HCT116 (cell line): ENCODE measurements around the gene TKFC. TPM values are rescaled to one million over a fixed set of nuclear protein-coding genes. Genes with fewer than 3 reads are reported as not detected.

Experiments
- ATAC-seq: fragments of 200-7000 bp; cut with Tn5 transposase; 2 replicates; pipeline ENCODE4 v1.9.1; 2020; ENCODE audit warnings: mild to moderate bottlenecking, moderate library complexity
- BruUV-seq: library from RNA; stranded (reverse); fragments of 400-500 nt; replicated peaks from 2 replicates; lab custom pipeline; 2021; lab: Mats Ljungman, UMichigan
- CTCF ChIA-PET: fragments of 300-600 bp; sonication (Branson Sonifier 250); formaldehyde crosslinking; loops from one replicate; lab custom pipeline; 2021; ENCODE audit warnings: antibody characterized with exemption; lab: Charles Lee
- POLR2A ChIA-PET: fragments of 300-600, 350-600 bp; sonication (Branson Sonifier 250); formaldehyde crosslinking; loops from one replicate; lab custom pipeline; 2021; ENCODE audit warnings: antibody characterized with exemption; lab: Charles Lee
- RAD21 ChIA-PET, 2 experiments: fragments of 300-600 bp; sonication (Branson Sonifier 250); formaldehyde crosslinking; loops; one replicate each; lab custom pipeline; 2023; ENCODE audit warnings: low total read pairs in 2 of 2; ENCODE audit not compliant: uncharacterized antibody in 2 of 2, unreplicated experiment in 2 of 2, low non-redundant PET in 1 of 2; lab: Charles Lee
- DNase-seq: peaks from one replicate; pipeline ENCODE4 v3.0.0-alpha.2; 2010; ENCODE audit warnings: low read depth, low spot score
- H2AFZ ChIP-seq: fragments of 200-600 bp; shearing (Covaris generic), sonication (generic); 2 replicates; pipeline ENCODE4 v1.6.1; 2017; ENCODE audit warnings: low read depth, mixed run types, mixed read lengths, antibody characterized with exemption, low read length; ENCODE audit not compliant: poor library complexity, severe bottlenecking
- H3K27ac ChIP-seq: 2 replicates; pipeline ENCODE4 v1.5.1; 2012; ENCODE audit warnings: low read depth, low read length
- H3K27me3 ChIP-seq: fragments of 200-600 bp; sonication (generic); 2 replicates; pipeline ENCODE4 v1.6.1; 2016; ENCODE audit warnings: mixed run types, low read length, mixed read lengths; ENCODE audit not compliant: insufficient read depth
- H3K36me3 ChIP-seq, 2 experiments: fragments of 200-500 bp in 1 of 2; fragments of 200-600 bp in 1 of 2; sonication (Bioruptor generic) in 1 of 2; sonication (generic) in 1 of 2; 2 replicates each; pipeline versions ENCODE4 v1.5.1 to v1.6.1; 2014 to 2016; ENCODE audit warnings: low read length in 2 of 2, inconsistent platforms in 1 of 2, mixed read lengths in 1 of 2, mixed run types in 1 of 2; ENCODE audit not compliant: insufficient read depth in 2 of 2, control insufficient read depth in 1 of 2
- H3K4me1 ChIP-seq, 2 experiments: fragments of 200-600 bp in 1 of 2; sonication (generic) in 1 of 2; 2 replicates each; pipeline versions ENCODE4 v1.5.1 to v1.6.1; 2012 to 2017; ENCODE audit warnings: low read length in 2 of 2, inconsistent platforms in 1 of 2, mild to moderate bottlenecking in 1 of 2, mixed read lengths in 1 of 2, mixed run types in 1 of 2, moderate library complexity in 1 of 2; ENCODE audit not compliant: insufficient read depth in 2 of 2, control insufficient read depth in 1 of 2
- H3K4me2 ChIP-seq: fragments of 200-600 bp; sonication (generic); 2 replicates; pipeline ENCODE4 v1.6.1; 2017; ENCODE audit warnings: mixed run types, low read length, mixed read lengths
- H3K4me3 ChIP-seq, 2 experiments: fragments of 200-600 bp in 1 of 2; sonication (generic) in 1 of 2; replicated peaks in 1 of 2; 2 replicates each; pipeline ENCODE4 v1.5.1; 2011 to 2016; ENCODE audit warnings: low read length in 2 of 2, control low read depth in 1 of 2, low read depth in 1 of 2, mild to moderate bottlenecking in 1 of 2, mixed read lengths in 1 of 2, mixed run types in 1 of 2
- H3K79me2 ChIP-seq: fragments of 200-600 bp; sonication (generic); 2 replicates; pipeline ENCODE4 v1.6.1; 2017; ENCODE audit warnings: mild to moderate bottlenecking, mixed run types, low read length, moderate library complexity, mixed read lengths; ENCODE audit not compliant: insufficient read depth
- H3K9ac ChIP-seq: fragments of 200-600 bp; sonication (generic); 2 replicates; pipeline ENCODE4 v1.6.1; 2016; ENCODE audit warnings: low read length, mixed read lengths
- H3K9me2 ChIP-seq: fragments of 200-600 bp; sonication (generic), shearing (Covaris generic); 2 replicates; pipeline ENCODE4 v1.6.1; 2017; ENCODE audit warnings: mixed run types, mild to moderate bottlenecking, moderate library complexity; ENCODE audit not compliant: insufficient read depth
- H3K9me3 ChIP-seq, 2 experiments: fragments of 200-500 bp in 1 of 2; fragments of 200-600 bp in 1 of 2; sonication (Bioruptor generic) in 1 of 2; sonication (generic) in 1 of 2; 2 replicates each; pipeline ENCODE4 v1.6.1; 2014 to 2017; ENCODE audit warnings: low read length in 2 of 2, mixed read lengths in 2 of 2, inconsistent platforms in 1 of 2, low read depth in 1 of 2, mild to moderate bottlenecking in 1 of 2, mixed run types in 1 of 2, moderate library complexity in 1 of 2; ENCODE audit not compliant: control insufficient read depth in 1 of 2, insufficient read depth in 1 of 2
- H4K20me1 ChIP-seq: fragments of 200-600 bp; sonication (generic), shearing (Covaris generic); 2 replicates; pipeline ENCODE4 v1.6.1; 2017; ENCODE audit warnings: mixed run types, mild to moderate bottlenecking, moderate library complexity; ENCODE audit not compliant: insufficient read depth
- CBX3 ChIP-seq: IDR thresholded peaks from 2 replicates; pipeline ENCODE4 v1.6.1; 2012; ENCODE audit warnings: low read depth
- CEBPB ChIP-seq: IDR thresholded peaks from 2 replicates; pipeline ENCODE4 v1.6.1; 2012; ENCODE audit warnings: low read depth
- ELF1 ChIP-seq: IDR thresholded peaks from 2 replicates; pipeline ENCODE4 v1.6.1; 2012; ENCODE audit warnings: low read depth, borderline replicate concordance
- EZH2phosphoT487 ChIP-seq: fragments of 200-600 bp; IDR thresholded peaks from 2 replicates; pipeline ENCODE4 v1.6.1; 2018; ENCODE audit warnings: antibody characterized with exemption, borderline replicate concordance
- JUND ChIP-seq: IDR thresholded peaks from 2 replicates; pipeline ENCODE4 v1.6.1; 2012
- RAD21 ChIP-seq: IDR thresholded peaks from 2 replicates; pipeline ENCODE4 v1.6.1; 2012; ENCODE audit warnings: low read depth, mild to moderate bottlenecking
- SP1 ChIP-seq: IDR thresholded peaks from 2 replicates; pipeline ENCODE4 v1.6.1; 2012; ENCODE audit warnings: low read depth
- intact Hi-C: fragments of 100-400 bp; cut with micrococcal nuclease; formaldehyde crosslinking; loops from 2 replicates; pipeline ENCODE4 v1.10.0; 2022
- total RNA-seq: library from RNA; stranded (reverse); gene quantifications from one replicate; pipeline ENCODE4 v1.2.1, GENCODE V29; 2021; ENCODE audit not compliant: unreplicated experiment
- TF ChIP-seq, protein P1 (sequence below): IDR thresholded peaks from 2 replicates; pipeline ENCODE4 v1.6.1; 2012; ENCODE audit warnings: low read depth
- TF ChIP-seq, protein P2 (sequence below), 3 experiments: fragments of 200-600 bp in 1 of 3; sonication (generic) in 1 of 3; IDR thresholded peaks in 2 of 3; conservative IDR thresholded peaks in 1 of 3; 2 replicates each; pipeline ENCODE4 v1.5.1; 2012 to 2017; ENCODE audit warnings: low read depth in 2 of 3, low read length in 2 of 3, antibody characterized with exemption in 1 of 3, borderline replicate concordance in 1 of 3, control low read depth in 1 of 3, mild to moderate bottlenecking in 1 of 3, mixed read lengths in 1 of 3, mixed run types in 1 of 3, moderate library complexity in 1 of 3; ENCODE audit not compliant: insufficient read depth in 1 of 3
- TF ChIP-seq, protein P3 (sequence below): IDR thresholded peaks from 2 replicates; pipeline ENCODE4 v1.6.1; 2012

TKFC gene
- total RNA-seq, 1 experiment from 2014 or later = 156 TPM

DNA sequence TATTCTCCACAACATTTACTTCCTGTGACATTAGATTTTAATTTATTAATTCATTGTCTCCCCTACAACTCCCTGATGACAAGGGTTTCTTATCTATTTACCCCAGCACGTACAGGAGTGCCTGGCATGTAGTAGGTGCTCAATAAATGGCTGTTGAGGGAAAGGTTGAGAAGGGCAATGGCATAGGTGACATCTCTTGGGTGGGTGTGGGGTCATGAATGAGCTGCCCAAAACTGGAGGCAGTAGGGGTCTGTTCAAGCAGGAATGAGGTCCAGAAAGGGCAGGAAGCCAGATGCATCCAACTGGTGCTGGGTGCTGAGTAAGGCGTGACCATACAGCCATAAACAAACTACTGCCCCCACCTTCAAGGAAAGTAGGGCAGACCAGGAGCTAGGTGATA, 40.7 kb upstream of the TKFC start (continued):
- TF ChIP-seq, protein P1, sequence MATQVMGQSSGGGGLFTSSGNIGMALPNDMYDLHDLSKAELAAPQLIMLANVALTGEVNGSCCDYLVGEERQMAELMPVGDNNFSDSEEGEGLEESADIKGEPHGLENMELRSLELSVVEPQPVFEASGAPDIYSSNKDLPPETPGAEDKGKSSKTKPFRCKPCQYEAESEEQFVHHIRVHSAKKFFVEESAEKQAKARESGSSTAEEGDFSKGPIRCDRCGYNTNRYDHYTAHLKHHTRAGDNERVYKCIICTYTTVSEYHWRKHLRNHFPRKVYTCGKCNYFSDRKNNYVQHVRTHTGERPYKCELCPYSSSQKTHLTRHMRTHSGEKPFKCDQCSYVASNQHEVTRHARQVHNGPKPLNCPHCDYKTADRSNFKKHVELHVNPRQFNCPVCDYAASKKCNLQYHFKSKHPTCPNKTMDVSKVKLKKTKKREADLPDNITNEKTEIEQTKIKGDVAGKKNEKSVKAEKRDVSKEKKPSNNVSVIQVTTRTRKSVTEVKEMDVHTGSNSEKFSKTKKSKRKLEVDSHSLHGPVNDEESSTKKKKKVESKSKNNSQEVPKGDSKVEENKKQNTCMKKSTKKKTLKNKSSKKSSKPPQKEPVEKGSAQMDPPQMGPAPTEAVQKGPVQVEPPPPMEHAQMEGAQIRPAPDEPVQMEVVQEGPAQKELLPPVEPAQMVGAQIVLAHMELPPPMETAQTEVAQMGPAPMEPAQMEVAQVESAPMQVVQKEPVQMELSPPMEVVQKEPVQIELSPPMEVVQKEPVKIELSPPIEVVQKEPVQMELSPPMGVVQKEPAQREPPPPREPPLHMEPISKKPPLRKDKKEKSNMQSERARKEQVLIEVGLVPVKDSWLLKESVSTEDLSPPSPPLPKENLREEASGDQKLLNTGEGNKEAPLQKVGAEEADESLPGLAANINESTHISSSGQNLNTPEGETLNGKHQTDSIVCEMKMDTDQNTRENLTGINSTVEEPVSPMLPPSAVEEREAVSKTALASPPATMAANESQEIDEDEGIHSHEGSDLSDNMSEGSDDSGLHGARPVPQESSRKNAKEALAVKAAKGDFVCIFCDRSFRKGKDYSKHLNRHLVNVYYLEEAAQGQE = no peak
- TF ChIP-seq, protein P2, sequence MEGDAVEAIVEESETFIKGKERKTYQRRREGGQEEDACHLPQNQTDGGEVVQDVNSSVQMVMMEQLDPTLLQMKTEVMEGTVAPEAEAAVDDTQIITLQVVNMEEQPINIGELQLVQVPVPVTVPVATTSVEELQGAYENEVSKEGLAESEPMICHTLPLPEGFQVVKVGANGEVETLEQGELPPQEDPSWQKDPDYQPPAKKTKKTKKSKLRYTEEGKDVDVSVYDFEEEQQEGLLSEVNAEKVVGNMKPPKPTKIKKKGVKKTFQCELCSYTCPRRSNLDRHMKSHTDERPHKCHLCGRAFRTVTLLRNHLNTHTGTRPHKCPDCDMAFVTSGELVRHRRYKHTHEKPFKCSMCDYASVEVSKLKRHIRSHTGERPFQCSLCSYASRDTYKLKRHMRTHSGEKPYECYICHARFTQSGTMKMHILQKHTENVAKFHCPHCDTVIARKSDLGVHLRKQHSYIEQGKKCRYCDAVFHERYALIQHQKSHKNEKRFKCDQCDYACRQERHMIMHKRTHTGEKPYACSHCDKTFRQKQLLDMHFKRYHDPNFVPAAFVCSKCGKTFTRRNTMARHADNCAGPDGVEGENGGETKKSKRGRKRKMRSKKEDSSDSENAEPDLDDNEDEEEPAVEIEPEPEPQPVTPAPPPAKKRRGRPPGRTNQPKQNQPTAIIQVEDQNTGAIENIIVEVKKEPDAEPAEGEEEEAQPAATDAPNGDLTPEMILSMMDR (IDR thresholded peaks at IDR 0.05 in 2 of 3, conservative IDR thresholded peaks at IDR 0.05 in 1 of 3; ENCODE audit: borderline replicate concordance in 1 of 3, insufficient read depth in 1 of 3, low read depth in 2 of 3, low read length in 2 of 3) = no peak
- no peak for TF ChIP-seq JUND
- no peak for TF ChIP-seq RAD21

DNA sequence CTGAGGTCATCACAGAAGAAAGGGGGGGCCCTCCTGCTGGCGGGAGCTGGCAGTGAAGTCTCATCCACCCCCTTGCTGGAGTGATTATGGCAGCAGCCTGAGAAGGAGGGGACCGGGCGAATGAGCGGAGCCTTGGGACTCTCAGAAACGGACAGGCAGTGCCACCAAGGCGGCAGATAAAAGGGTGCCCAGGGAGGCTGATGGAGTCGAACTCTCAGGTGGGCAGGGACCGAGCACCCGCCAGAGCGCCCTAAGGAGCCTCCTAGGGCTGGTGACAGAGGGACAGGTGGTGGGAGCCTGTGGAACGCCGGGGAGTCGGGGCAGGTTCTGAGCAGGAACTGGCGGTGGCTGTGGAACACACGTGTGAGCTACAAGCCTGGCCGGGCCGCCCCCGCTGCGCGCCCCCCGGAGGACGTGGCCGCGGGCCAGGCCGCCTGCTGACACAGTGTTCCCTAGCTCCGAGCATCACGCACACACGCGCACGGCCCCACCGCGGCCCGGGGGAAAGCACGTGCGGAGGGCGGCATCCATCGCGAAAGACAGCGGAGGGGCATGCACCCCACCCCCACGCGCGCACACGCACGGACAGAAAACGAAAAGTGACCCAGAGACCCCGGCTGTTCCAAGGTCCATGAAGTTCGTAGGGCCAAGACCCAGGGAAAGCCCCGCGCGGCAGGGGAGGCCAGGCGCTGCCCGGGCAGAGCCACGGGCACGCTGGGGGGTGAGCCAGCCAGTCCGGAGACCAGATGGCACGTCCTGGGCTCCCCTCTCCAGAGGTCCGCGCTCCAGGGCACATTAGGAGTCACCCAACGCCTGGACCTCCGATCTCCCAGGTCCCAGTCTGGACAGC, 38.9 kb upstream of the TKFC start:
- no peaks in the 10 kb centered on the region for H3K9me3 ChIP-seq
- H3K9ac ChIP-seq = no peak overlapping the region
- DNase-seq (no peak), ATAC-seq (peak; percentile 31)
- RAD21 ChIA-PET = no interaction called here
- no peaks in the 10 kb centered on the region for H3K27me3 ChIP-seq
- no TSS peak for BruUV-seq
- no peak overlapping the region for H2AFZ ChIP-seq
- no peaks in the 10 kb centered on the region for H3K79me2 ChIP-seq
- POLR2A ChIA-PET = no interaction called here
- no peak overlapping the region for H3K4me3 ChIP-seq
- CTCF ChIA-PET = no interaction called here
- intact Hi-C loops = no loop called here
- H3K9me2 ChIP-seq = no peaks in the 10 kb centered on the region
- no peak overlapping the region for H3K27ac ChIP-seq
- no peaks in the 10 kb centered on the region for H3K4me1 ChIP-seq
- H3K4me2 ChIP-seq = peak overlapping the region; percentile 27
- H3K36me3 ChIP-seq = peaks cover 0 to 12% of the 10 kb centered on the region in 2 experiments; a peak in 2 of 4 replicates
- no peaks in the 10 kb centered on the region for H4K20me1 ChIP-seq
- no peak for TF ChIP-seq EZH2phosphoT487
- TF ChIP-seq CBX3 = no peak
- TF ChIP-seq, protein P1 = no peak
- TF ChIP-seq JUND = no peak
- no peak for TF ChIP-seq ELF1
- TF ChIP-seq SP1 = no peak
- no peak for TF ChIP-seq CEBPB
- TF ChIP-seq, protein P3, sequence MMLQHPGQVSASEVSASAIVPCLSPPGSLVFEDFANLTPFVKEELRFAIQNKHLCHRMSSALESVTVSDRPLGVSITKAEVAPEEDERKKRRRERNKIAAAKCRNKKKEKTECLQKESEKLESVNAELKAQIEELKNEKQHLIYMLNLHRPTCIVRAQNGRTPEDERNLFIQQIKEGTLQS = no peak
- TF ChIP-seq, protein P2 (IDR thresholded peaks at IDR 0.05 in 2 of 3, conservative IDR thresholded peaks at IDR 0.05 in 1 of 3; ENCODE audit: borderline replicate concordance in 1 of 3, insufficient read depth in 1 of 3, low read depth in 2 of 3, low read length in 2 of 3) = no peak
